ENCODE results near the gene RFTN1. TPM values are rescaled to one million over a fixed set of nuclear protein-coding genes. Genes with fewer than 3 reads are reported as not detected.

Gene RFTN1
- total and polyA plus RNA-seq, 9 of the 15 experiments (the other 6 are each of a cell fraction or from before 2014, with no cell fraction given), result 0.08 to 0.51 (median 0.11) TPM; not detected in 6

GRCh38 chr3:16305111-16305541 lies 208.4 kb downstream of the RFTN1 start:
- Histone ChIP-seq H3K79me2 (ENCODE audit: control insufficient read depth, insufficient read depth, low read length) (peaks cover 31% of the 10 kb centered on the region; the same call in 1 of the 3 replicates), H3K9me1 (ENCODE audit: control insufficient read depth, insufficient read depth, low read length) (peaks cover 4% of the 10 kb centered on the region), H2AFZ (ENCODE audit: low read depth, low read length) (no peak overlapping the region), H4K20me1 (replicated peaks; ENCODE audit: control insufficient read depth, insufficient read depth, low read length) (peaks cover 15% of the 10 kb centered on the region), H3K27me3 (ENCODE audit: control insufficient read depth in 2 of 2, insufficient read depth in 2 of 2, low read length in 2 of 2) (no peaks in the 10 kb centered on the region), H3K9ac (ENCODE audit: insufficient read depth in 1 of 2, low read depth in 2 of 2, low read length in 2 of 2) (peak overlapping the region in 1 of 2 experiments; percentile 22; a peak in 1 of 4 replicates), H3K4me1 (replicated peaks in 1 of 2; ENCODE audit: control insufficient read depth in 2 of 2, insufficient read depth in 2 of 2, low read length in 2 of 2) (peaks cover 11 to 58% of the 10 kb centered on the region in 2 experiments), H3K36me3 (ENCODE audit: control insufficient read depth, insufficient read depth, low read length) (peaks cover 82% of the 10 kb centered on the region), H3K4me2 (ENCODE audit: insufficient read depth, low read length) (peak overlapping the region; percentile 59), H3K4me3 (no peak overlapping the region), H3K27ac (ENCODE audit: extremely low read depth, low read depth, low read length) (peak overlapping the region; percentile 45; the same call in 2 of the 3 replicates), H3K9me3 (replicated peaks; ENCODE audit: control insufficient read depth, insufficient read depth, low read depth, low read length) (no peaks in the 10 kb centered on the region)
- DNase-seq (ENCODE audit: extremely low read depth in 1 of 4, low spot score in 3 of 4) (peak in 2 of 4 experiments; percentile 46 to 51), ATAC-seq (peak; percentile 32), FAIRE-seq (peak; percentile 11)
- intact Hi-C loops (cut with micrococcal nuclease) (no loop called here), in situ Hi-C loops (cut with MboI) (no loop called here)
- CTCF ChIA-PET (ENCODE audit: low intra/inter-chr PET ratio), result no interaction called here
- 19% methylated on average over 7 of the region's 7 CpGs for WGBS (ENCODE audit: insufficient coverage, low coverage, missing lambda C conversion rate)
- no TSS peak for BruUV-seq (replicated peaks)
- POLR2A ChIA-PET, result interaction anchor here (0.5 to 1.5 kb wide), 7 partner anchors 10 to 40 kb away, joined by 3 to 15 read pairs (median 5); partner anchors contain the start of genes DPH3 and OXNAD1
- TF ChIP-seq ZNF395 (CRISPR knock-in tag; IDR thresholded peaks at IDR 0.05), result 0 out of 2 replicates have a peak, but pooled peaks have one; percentile 2
- no peak for TF ChIP-seq HDAC6 (IDR thresholded peaks at IDR 0.05; ENCODE audit: low read depth, low read length)
- TF ChIP-seq ESRRA (IDR thresholded peaks at IDR 0.05; ENCODE audit: borderline replicate concordance, low read depth), result no peak
- 0 out of 2 replicates have a peak, but pooled peaks have one; percentile 16 for TF ChIP-seq ZNF143 (CRISPR knock-in tag; IDR thresholded peaks at IDR 0.05)
- peak; percentile 43; the same call in 1 of the 2 replicates for TF ChIP-seq MAX (CRISPR knock-in tag; IDR thresholded peaks at IDR 0.05)
- TF ChIP-seq ZNF398 (CRISPR knock-in tag; IDR thresholded peaks at IDR 0.05), result no peak
- TF ChIP-seq MEIS2 (IDR thresholded peaks at IDR 0.05; ENCODE audit: partially characterized antibody), result no peak
- 0 out of 2 replicates have a peak, but pooled peaks have one; percentile 37 for TF ChIP-seq SMARCA5 (IDR thresholded peaks at IDR 0.05)
- TF ChIP-seq JUND (IDR thresholded peaks at IDR 0.05; ENCODE audit: borderline replicate concordance, low read depth, low read length), result no peak
- no peak for TF ChIP-seq JUND (tag; IDR thresholded peaks at IDR 0.05; ENCODE audit: borderline replicate concordance, low read depth, low read length)
- TF ChIP-seq ZNF707 (CRISPR knock-in tag; conservative IDR thresholded peaks at IDR 0.05), result no peak
- no peak for TF ChIP-seq E2F8 (IDR thresholded peaks at IDR 0.05; ENCODE audit: low read depth, partially characterized antibody)
- no peak for TF ChIP-seq HNRNPH1 (optimal IDR thresholded peaks at IDR 0.05; ENCODE audit: low read depth, low read length)
- TF ChIP-seq KHSRP (IDR thresholded peaks at IDR 0.05), result no peak
- TF ChIP-seq DMBX1 (CRISPR knock-in tag; IDR thresholded peaks at IDR 0.05; ENCODE audit: borderline replicate concordance), result no peak
- TF ChIP-seq CXXC5 (CRISPR knock-in tag; IDR thresholded peaks at IDR 0.05), result no peak
- no peak for TF ChIP-seq CREBBP (IDR thresholded peaks at IDR 0.05; ENCODE audit: low read depth, low read length)
